ENCODE results near the gene RNF181. TPM values are rescaled to one million over a fixed set of nuclear protein-coding genes. Genes with fewer than 3 reads are reported as not detected.

Gene RNF181
- total RNA-seq, 1 donor from 2014 or later, result 85.9 TPM

Other genes with a start within 250 kb of the RNF181 start
- 58.1 TPM for gene RETSAT, start 241.2 kb upstream of the RNF181 start, total RNA-seq
- gene ELMOD3, start 241.0 kb upstream of the RNF181 start, total RNA-seq, result 22.0 TPM
- gene CAPG, start 185.4 kb upstream of the RNF181 start, total RNA-seq, result 419 TPM
- gene SH2D6, start 177.0 kb upstream of the RNF181 start, total RNA-seq, result 1.0 TPM
- gene MAT2A, start 56.6 kb upstream of the RNF181 start, total RNA-seq, result 212 TPM
- gene GGCX, start 34.3 kb upstream of the RNF181 start, total RNA-seq, result 73.2 TPM
- 235 TPM for gene VAMP8, start 18.2 kb upstream of the RNF181 start, total RNA-seq
- gene VAMP5, start 11.3 kb upstream of the RNF181 start, total RNA-seq, result 84.8 TPM
- gene TMEM150A, start 7.0 kb downstream of the RNF181 start, total RNA-seq, result 31.5 TPM
- gene C2orf68, start 16.3 kb downstream of the RNF181 start, total RNA-seq, result 37.9 TPM
- gene USP39, start 20.4 kb downstream of the RNF181 start, total RNA-seq, result 37.0 TPM
- gene SFTPB, start 72.5 kb downstream of the RNF181 start, total RNA-seq, result 14,872 TPM
- 18.5 TPM for gene GNLY, start 98.6 kb downstream of the RNF181 start, total RNA-seq
- 93.6 TPM for gene ATOH8, start 158.2 kb downstream of the RNF181 start, total RNA-seq